A673 (cell line): Measurements from ENCODE around the gene PRPF38B. TPM values are rescaled to one million over a fixed set of nuclear protein-coding genes. Genes with fewer than 3 reads are reported as not detected.

Experiments used
- BruUV-seq: library from RNA; stranded (reverse); fragments of 400-500 nt; replicated peaks from 2 replicates; lab custom pipeline; 2021; lab: Mats Ljungman, UMichigan
- CTCF ChIA-PET: fragments of 300-600 bp; sonication (Branson Sonifier 250); formaldehyde crosslinking; loops from one replicate; lab custom pipeline; 2022; ENCODE audit warnings: antibody characterized with exemption; lab: Charles Lee
- POLR2A ChIA-PET: fragments of 300-600 bp; sonication (Branson Sonifier 250); formaldehyde crosslinking; loops from one replicate; lab custom pipeline; 2022; ENCODE audit warnings: antibody characterized with exemption; ENCODE audit not compliant: low non-redundant PET; lab: Charles Lee
- DNase-seq: peaks from one replicate; pipeline ENCODE4 v3.0.0-alpha.2; 2015; ENCODE audit warnings: low spot score
- H3K27ac ChIP-seq: fragments of 200-600 bp; sonication (generic); 2 replicates; pipeline ENCODE4 v1.5.1; 2016; ENCODE audit warnings: mixed run types, low read depth, mild to moderate bottlenecking, mixed read lengths, antibody characterized with exemption, low read length; ENCODE audit not compliant: poor library complexity, severe bottlenecking
- H3K27me3 ChIP-seq: fragments of 200-600 bp; sonication (generic); replicated peaks from 2 replicates; pipeline ENCODE4 v1.6.1; 2017; ENCODE audit warnings: mixed run types, low read depth, mild to moderate bottlenecking, mixed read lengths, antibody characterized with exemption, low read length; ENCODE audit not compliant: insufficient read depth, poor library complexity
- H3K36me3 ChIP-seq: fragments of 200-600 bp; sonication (generic); 2 replicates; pipeline ENCODE4 v1.6.1; 2016; ENCODE audit warnings: mixed run types, mild to moderate bottlenecking, mixed read lengths, antibody characterized with exemption, low read length; ENCODE audit not compliant: insufficient read depth, poor library complexity, severe bottlenecking
- H3K4me1 ChIP-seq: fragments of 200-600 bp; sonication (generic); 2 replicates; pipeline ENCODE4 v1.6.1; 2017; ENCODE audit warnings: mixed run types, mild to moderate bottlenecking, mixed read lengths, antibody characterized with exemption, low read length; ENCODE audit not compliant: insufficient read depth, poor library complexity, severe bottlenecking
- H3K4me3 ChIP-seq: fragments of 200-600 bp; sonication (generic); 2 replicates; pipeline ENCODE4 v1.5.1; 2016; ENCODE audit warnings: low read depth, mixed run types, mild to moderate bottlenecking, mixed read lengths, low read length; ENCODE audit not compliant: poor library complexity, severe bottlenecking
- H3K9me3 ChIP-seq: fragments of 200-600 bp; sonication (generic); 2 replicates; pipeline ENCODE4 v1.6.1; 2016; ENCODE audit warnings: mixed run types, low read depth, mild to moderate bottlenecking, mixed read lengths, antibody characterized with exemption, low read length; ENCODE audit not compliant: poor library complexity, severe bottlenecking
- CTCF ChIP-seq: fragments of 300-800, 200-600 bp; sonication (generic); conservative IDR thresholded peaks from 2 replicates; pipeline ENCODE4 v1.5.1; 2017; ENCODE audit warnings: low read depth, mild to moderate bottlenecking, antibody characterized with exemption, low read length, moderate library complexity, mixed read lengths
- EZH2 ChIP-seq: fragments of 200-600 bp; sonication (generic); IDR thresholded peaks from 2 replicates; pipeline ENCODE4 v1.6.1; 2017; ENCODE audit warnings: borderline replicate concordance, low read depth, mild to moderate bottlenecking, mixed read lengths, antibody characterized with exemption, low read length; ENCODE audit not compliant: poor library complexity, severe bottlenecking
- intact Hi-C: fragments of 100-400 bp; cut with micrococcal nuclease; formaldehyde crosslinking; loops from one replicate; pipeline ENCODE4 v1.10.0; 2022; ENCODE audit not compliant: unreplicated experiment
- total RNA-seq: library from RNA; stranded (reverse); gene quantifications from 2 replicates; pipeline ENCODE4 v1.2.3, GENCODE V29; 2021

PRPF38B gene
- total RNA-seq, 1 experiment from 2014 or later, result 59.5 TPM

GRCh38 chr1:108703939-108704338 is 11.8 kb downstream of the PRPF38B start:
- H3K4me1 ChIP-seq, result no peaks in the 10 kb centered on the region
- no peak overlapping the region for H3K4me3 ChIP-seq
- H3K27ac ChIP-seq, result no peak overlapping the region
- no peak for DNase-seq
- TF ChIP-seq CTCF (no peak), EZH2 (no peak)
- ChIA-PET CTCF (no interaction called here), POLR2A (no interaction called here)
- H3K27me3 ChIP-seq, result no peaks in the 10 kb centered on the region
- H3K9me3 ChIP-seq, result no peaks in the 10 kb centered on the region
- intact Hi-C loops, result no loop called here
- no TSS peak for BruUV-seq
- peaks cover 30% of the 10 kb centered on the region for H3K36me3 ChIP-seq

GRCh38 chr1:108704496-108704895 is 12.4 kb downstream of the PRPF38B start:
- H3K9me3 ChIP-seq, result no peaks in the 10 kb centered on the region
- intact Hi-C loops, result no loop called here
- H3K4me3 ChIP-seq, result no peak overlapping the region
- ChIA-PET POLR2A (no interaction called here), CTCF (no interaction called here)
- H3K36me3 ChIP-seq, result peaks cover 25% of the 10 kb centered on the region
- BruUV-seq, result no TSS peak
- no peaks in the 10 kb centered on the region for H3K4me1 ChIP-seq
- no peak for TF ChIP-seq CTCF
- no peaks in the 10 kb centered on the region for H3K27me3 ChIP-seq
- no peak for DNase-seq
- H3K27ac ChIP-seq, result no peak overlapping the region

- Histone ChIP-seq H3K4me1 (no peaks in the 10 kb centered on the region), H3K4me3 (no peak overlapping the region), H3K36me3 (peaks cover 4% of the 10 kb centered on the region), H3K27me3 (no peaks in the 10 kb centered on the region), H3K27ac (no peak overlapping the region), H3K9me3 (no peaks in the 10 kb centered on the region)
- TF ChIP-seq EZH2, result no peak
- TF ChIP-seq CTCF, result no peak
- intact Hi-C loops, result no loop called here
- BruUV-seq, result no TSS peak
- DNase-seq, result no peak
- POLR2A ChIA-PET, result no interaction called here
- CTCF ChIA-PET, result no interaction called here
Observed at GRCh38 chr1:108706643-108707042, 14.5 kb downstream of the PRPF38B start.
